ENCODE measurements around the gene NUP214. TPM values are rescaled to one million over a fixed set of nuclear protein-coding genes. Genes with fewer than 3 reads are reported as not detected.

The NUP214 gene
- 35.8 TPM for polyA plus RNA-seq (2013, experiment 1 of 4)
- polyA plus RNA-seq (2013, experiment 2 of 4) = 44.9 TPM
- polyA plus RNA-seq (2013, experiment 3 of 4) = 27.5 TPM
- polyA plus RNA-seq (2013, experiment 4 of 4) = 30.4 TPM

DNA sequence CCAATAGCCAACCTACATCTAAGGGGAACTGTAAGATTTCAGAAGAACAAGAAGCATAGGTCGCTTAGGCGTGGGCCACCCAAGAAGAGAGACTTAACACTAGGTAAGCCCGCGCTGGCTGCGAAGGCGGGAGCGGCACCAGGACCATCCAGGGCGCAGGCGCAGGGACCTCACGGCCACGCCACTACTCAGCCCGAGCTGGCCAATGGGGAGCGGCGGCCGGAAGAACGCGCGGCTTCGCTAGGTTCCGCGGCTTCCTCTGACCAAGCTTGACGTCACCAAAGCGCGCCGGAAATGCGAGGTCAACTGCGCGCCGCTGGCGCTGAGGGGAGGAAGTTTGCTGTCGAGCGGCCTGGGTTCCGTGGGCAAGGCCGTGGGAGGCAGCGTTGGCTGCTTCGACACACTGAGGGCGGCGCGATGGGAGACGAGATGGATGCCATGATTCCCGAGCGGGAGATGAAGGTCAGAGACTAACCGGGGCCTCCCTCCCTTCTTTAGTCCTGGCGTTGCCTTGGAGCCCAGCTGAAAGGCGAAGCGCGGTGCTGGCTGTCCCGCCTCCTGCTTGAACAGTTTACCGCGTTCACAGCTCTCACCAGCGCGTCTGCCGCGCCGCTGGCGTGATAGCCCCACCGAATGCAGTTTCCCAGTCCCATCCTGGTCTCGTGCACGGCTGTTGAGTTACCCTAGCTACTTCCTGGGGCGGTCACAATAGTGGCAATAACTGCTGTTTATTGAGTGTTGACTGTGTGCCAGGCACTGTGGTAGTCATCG is at the start of gene NUP214:
TSS of gene NUP214 (plus strand) at position 299 of the 771 bp plus-strand sequence. CDS start at position 418, 119 bp downstream.
- no peaks in the 10 kb centered on the region for H3K27me3 ChIP-seq (ENCODE audit: control insufficient read depth, insufficient read depth, low read length, poor library complexity, severe bottlenecking)
- peaks cover 35% of the 10 kb centered on the region for H3K36me3 ChIP-seq (ENCODE audit: control insufficient read depth, insufficient read depth, low read length)
- WGBS, 2 experiments = 0% methylated on average over 61 of the region's 61 CpGs
- H3K27ac ChIP-seq (ENCODE audit: insufficient read depth, low read depth, low read length, poor library complexity, severe bottlenecking) = peak within 1 kb of the TSS; percentile 78
- peaks cover 7% of the 10 kb centered on the region for H3K4me1 ChIP-seq (ENCODE audit: control insufficient read depth, insufficient read depth, low read length)
- H3K9me3 ChIP-seq (ENCODE audit: control insufficient read depth, low read length) = no peaks in the 10 kb centered on the region
- peak within 1 kb of the TSS; percentile 99 for H3K4me3 ChIP-seq (ENCODE audit: insufficient read depth, low read depth, low read length)

GRCh38 chr9:131076347-131077195 is 48.8 kb upstream of the NUP214 start:
- WGBS, 2 experiments = 93 to 95% methylated on average over 15 of the region's 15 CpGs
- no peak overlapping the region for H3K27ac ChIP-seq (ENCODE audit: insufficient read depth, low read depth, low read length, poor library complexity, severe bottlenecking)

GRCh38 chr9:131078427-131079366 is 46.7 kb upstream of the NUP214 start:
- 88 to 89% methylated on average over 17 of the region's 17 CpGs for WGBS, 2 experiments
- H3K9me3 ChIP-seq (ENCODE audit: control insufficient read depth, low read length) = no peaks in the 10 kb centered on the region
- no peaks in the 10 kb centered on the region for H3K4me1 ChIP-seq (ENCODE audit: control insufficient read depth, insufficient read depth, low read length)
- H3K27ac ChIP-seq (ENCODE audit: insufficient read depth, low read depth, low read length, poor library complexity, severe bottlenecking) = no peak overlapping the region
- H3K36me3 ChIP-seq (ENCODE audit: control insufficient read depth, insufficient read depth, low read length) = no peaks in the 10 kb centered on the region
- no peak overlapping the region for H3K4me3 ChIP-seq (ENCODE audit: insufficient read depth, low read depth, low read length)
- no peaks in the 10 kb centered on the region for H3K27me3 ChIP-seq (ENCODE audit: control insufficient read depth, insufficient read depth, low read length, poor library complexity, severe bottlenecking)

More at GRCh38 chr9:131076347-131077195, 48.8 kb upstream of the NUP214 start:
- Histone ChIP-seq H3K4me3 (ENCODE audit: insufficient read depth, low read depth, low read length) (no peak overlapping the region), H3K36me3 (ENCODE audit: control insufficient read depth, insufficient read depth, low read length) (no peaks in the 10 kb centered on the region), H3K9me3 (ENCODE audit: control insufficient read depth, low read length) (no peaks in the 10 kb centered on the region), H3K4me1 (ENCODE audit: control insufficient read depth, insufficient read depth, low read length) (no peaks in the 10 kb centered on the region), H3K27me3 (ENCODE audit: control insufficient read depth, insufficient read depth, low read length, poor library complexity, severe bottlenecking) (no peaks in the 10 kb centered on the region)

DNA sequence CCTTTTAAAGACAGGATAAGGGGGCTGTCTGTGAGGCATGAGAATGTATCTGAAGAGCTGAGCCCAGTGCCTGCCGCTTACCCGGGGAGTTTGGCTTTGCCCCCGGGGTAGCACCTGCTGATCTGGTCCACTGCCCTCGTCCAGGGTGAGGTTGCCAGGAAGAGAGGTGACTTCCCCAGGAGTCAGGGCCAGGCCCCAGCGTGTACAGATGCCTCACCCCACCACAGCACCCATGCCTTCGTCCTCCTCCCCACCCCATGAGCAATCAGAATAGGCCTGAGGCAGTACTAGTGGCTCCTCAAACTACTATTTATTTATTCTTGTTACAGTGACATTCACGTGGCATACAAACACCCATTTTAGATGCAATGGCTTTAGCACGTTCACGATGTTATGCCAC is 44.8 kb upstream of the NUP214 start:
- Histone ChIP-seq H3K9me3 (ENCODE audit: control insufficient read depth, low read length) (no peaks in the 10 kb centered on the region), H3K36me3 (ENCODE audit: control insufficient read depth, insufficient read depth, low read length) (no peaks in the 10 kb centered on the region), H3K27me3 (ENCODE audit: control insufficient read depth, insufficient read depth, low read length, poor library complexity, severe bottlenecking) (no peaks in the 10 kb centered on the region), H3K4me1 (ENCODE audit: control insufficient read depth, insufficient read depth, low read length) (no peaks in the 10 kb centered on the region), H3K27ac (ENCODE audit: insufficient read depth, low read depth, low read length, poor library complexity, severe bottlenecking) (no peak overlapping the region), H3K4me3 (ENCODE audit: insufficient read depth, low read depth, low read length) (no peak overlapping the region)
- 81 to 82% methylated on average over 9 of the region's 9 CpGs for whole genome bisulfite sequencing, 2 experiments

DNA sequence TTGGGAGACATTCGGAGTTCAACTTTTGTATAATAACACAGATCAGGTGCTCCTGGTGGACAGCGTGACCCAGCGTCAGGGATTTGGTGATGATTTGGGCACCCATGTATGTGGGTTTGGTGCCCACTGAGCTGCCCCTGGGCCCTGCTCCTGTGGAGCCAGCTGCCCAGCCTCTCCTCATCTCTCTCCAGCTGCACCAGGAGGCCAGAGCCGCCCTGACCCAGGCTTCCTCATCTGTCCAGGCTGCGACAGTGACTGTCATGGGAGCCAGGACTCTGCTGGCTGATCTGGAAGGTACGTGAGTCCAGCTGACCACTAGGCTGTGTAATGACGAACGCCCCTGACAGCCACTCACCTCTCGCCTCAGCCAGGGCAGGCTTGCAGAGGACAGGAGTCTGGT is 43.5 kb upstream of the NUP214 start:
- Histone ChIP-seq H3K4me1 (ENCODE audit: control insufficient read depth, insufficient read depth, low read length) (no peaks in the 10 kb centered on the region), H3K9me3 (ENCODE audit: control insufficient read depth, low read length) (no peaks in the 10 kb centered on the region), H3K4me3 (ENCODE audit: insufficient read depth, low read depth, low read length) (no peak overlapping the region), H3K27me3 (ENCODE audit: control insufficient read depth, insufficient read depth, low read length, poor library complexity, severe bottlenecking) (no peaks in the 10 kb centered on the region), H3K27ac (ENCODE audit: insufficient read depth, low read depth, low read length, poor library complexity, severe bottlenecking) (no peak overlapping the region), H3K36me3 (ENCODE audit: control insufficient read depth, insufficient read depth, low read length) (no peaks in the 10 kb centered on the region)
- WGBS, 2 experiments = 97% methylated on average over 9 of the region's 9 CpGs

DNA sequence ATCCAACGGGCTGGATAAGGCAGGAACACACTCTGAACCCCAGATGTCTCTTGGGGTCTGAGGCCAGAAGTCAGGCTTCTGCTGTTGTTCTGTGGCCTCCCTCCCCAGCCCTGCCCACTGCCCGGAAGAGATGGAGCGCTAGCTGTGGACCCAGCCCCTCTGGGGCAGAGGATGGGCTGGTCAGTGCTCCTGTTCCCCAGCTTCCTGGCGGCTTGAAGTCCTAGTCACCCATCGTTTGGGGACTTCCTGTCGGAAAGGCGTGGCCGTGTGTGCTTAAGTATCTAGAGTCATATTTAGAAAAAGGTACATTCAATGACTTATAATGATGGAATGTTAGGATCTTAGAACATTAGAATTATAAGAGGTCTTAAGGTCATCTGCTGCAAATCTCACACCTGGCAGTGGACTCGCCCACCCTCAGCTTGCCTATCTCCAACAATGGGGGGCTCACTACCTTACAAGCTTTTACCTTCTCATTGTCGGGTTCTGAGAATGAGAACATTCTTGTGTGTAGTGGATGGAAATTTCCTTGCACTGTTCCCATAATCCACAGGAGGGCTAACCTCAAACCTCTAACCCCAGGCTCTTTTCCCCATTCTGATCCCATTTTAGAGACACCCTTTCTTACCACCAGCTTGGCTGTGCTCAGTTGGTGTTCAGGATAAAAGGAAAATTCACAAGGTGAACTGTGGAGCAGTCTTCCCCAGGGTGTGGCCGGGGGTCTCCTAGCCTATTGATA is 42.4 kb upstream of the NUP214 start:
- 79 to 80% methylated on average over 10 to 11 of the region's 11 CpGs for WGBS, 2 experiments

GRCh38 chr9:131084661-131085369 is 40.6 kb upstream of the NUP214 start:
- H3K36me3 ChIP-seq (ENCODE audit: control insufficient read depth, insufficient read depth, low read length) = no peaks in the 10 kb centered on the region
- no peak overlapping the region for H3K27ac ChIP-seq (ENCODE audit: insufficient read depth, low read depth, low read length, poor library complexity, severe bottlenecking)
- no peak overlapping the region for H3K4me3 ChIP-seq (ENCODE audit: insufficient read depth, low read depth, low read length)
- WGBS, 2 experiments = 91 to 94% methylated on average over 8 of the region's 8 CpGs
- H3K9me3 ChIP-seq (ENCODE audit: control insufficient read depth, low read length) = no peaks in the 10 kb centered on the region
- no peaks in the 10 kb centered on the region for H3K4me1 ChIP-seq (ENCODE audit: control insufficient read depth, insufficient read depth, low read length)
- no peaks in the 10 kb centered on the region for H3K27me3 ChIP-seq (ENCODE audit: control insufficient read depth, insufficient read depth, low read length, poor library complexity, severe bottlenecking)

More for the DNA sequence above, 42.4 kb upstream of the NUP214 start:
- H3K9me3 ChIP-seq (ENCODE audit: control insufficient read depth, low read length) = no peaks in the 10 kb centered on the region
- H3K27ac ChIP-seq (ENCODE audit: insufficient read depth, low read depth, low read length, poor library complexity, severe bottlenecking) = no peak overlapping the region
- no peak overlapping the region for H3K4me3 ChIP-seq (ENCODE audit: insufficient read depth, low read depth, low read length)
- H3K4me1 ChIP-seq (ENCODE audit: control insufficient read depth, insufficient read depth, low read length) = no peaks in the 10 kb centered on the region
- no peaks in the 10 kb centered on the region for H3K36me3 ChIP-seq (ENCODE audit: control insufficient read depth, insufficient read depth, low read length)
- H3K27me3 ChIP-seq (ENCODE audit: control insufficient read depth, insufficient read depth, low read length, poor library complexity, severe bottlenecking) = no peaks in the 10 kb centered on the region

- no peaks in the 10 kb centered on the region for H3K4me1 ChIP-seq (ENCODE audit: control insufficient read depth, insufficient read depth, low read length)
- no peaks in the 10 kb centered on the region for H3K27me3 ChIP-seq (ENCODE audit: control insufficient read depth, insufficient read depth, low read length, poor library complexity, severe bottlenecking)
- WGBS, 2 experiments = 84 to 87% methylated on average over 23 of the region's 23 CpGs
- H3K9me3 ChIP-seq (ENCODE audit: control insufficient read depth, low read length) = no peaks in the 10 kb centered on the region
- H3K27ac ChIP-seq (ENCODE audit: insufficient read depth, low read depth, low read length, poor library complexity, severe bottlenecking) = no peak overlapping the region
- no peak overlapping the region for H3K4me3 ChIP-seq (ENCODE audit: insufficient read depth, low read depth, low read length)
- H3K36me3 ChIP-seq (ENCODE audit: control insufficient read depth, insufficient read depth, low read length) = no peaks in the 10 kb centered on the region
These were observed 39.8 kb upstream of the NUP214 start for GRCh38 chr9:131085370-131086122.

Data from ectodermal cell (in vitro differentiated cells).